ENCODE results near the gene TUBB6. TPM values are rescaled to one million over a fixed set of nuclear protein-coding genes. Genes with fewer than 3 reads are reported as not detected.

TUBB6 gene
- total RNA-seq, 5 donors from 2014 or later (not counting 1 experiment from before 2014, with no cell fraction given), result 0.40 to 4.9 (median 0.96) TPM

DNA sequence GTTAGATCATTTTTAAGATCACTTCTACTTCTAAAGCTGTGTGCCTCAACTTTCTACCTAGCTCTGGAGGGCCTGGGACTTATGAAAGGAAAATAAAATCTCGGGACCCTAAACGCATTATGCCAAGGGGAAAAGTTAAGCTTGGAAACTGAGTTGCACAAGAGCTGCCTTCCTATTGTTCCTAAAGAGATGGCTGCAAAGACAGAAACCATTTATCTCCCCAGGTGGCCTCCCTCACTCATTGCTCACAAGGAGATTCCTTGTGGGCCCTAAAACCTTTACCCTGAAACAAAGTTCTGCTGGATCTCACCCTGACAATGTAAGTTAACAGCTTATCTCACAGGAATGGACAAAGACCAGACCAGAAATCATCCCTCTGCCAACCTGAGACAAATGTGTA is 26.8 kb downstream of the TUBB6 start:
- H3K9me3 Mint-ChIP-seq, result no peaks in the 10 kb centered on the region
- H3K36me3 Mint-ChIP-seq, result peaks cover 43% of the 10 kb centered on the region
- no peak for DNase-seq
- POLR2A ChIA-PET, result no interaction called here
- WGBS (ENCODE audit: insufficient coverage), result no CpG with 5 or more reads among the region's 2 CpGs
- Histone ChIP-seq H3K27ac (ENCODE audit: low read length) (no peak overlapping the region), H3K9me3 (no peaks in the 10 kb centered on the region), H3K4me1 (ENCODE audit: control insufficient read depth in 1 of 2, extremely low read depth in 1 of 2, insufficient read depth in 2 of 2, low read length in 2 of 2) (no peaks in the 10 kb centered on the region), H3K27me3 (replicated peaks in 1 of 2; ENCODE audit: control insufficient read depth in 2 of 2, extremely low read depth in 1 of 2, insufficient read depth in 2 of 2, low read length in 1 of 2) (no peaks in the 10 kb centered on the region), H3K36me3 (ENCODE audit: control insufficient read depth in 2 of 2, extremely low read depth in 1 of 2, insufficient read depth in 1 of 2, low read length in 1 of 2) (peaks cover 2 to 40% of the 10 kb centered on the region in 2 donors), H3K4me3 (ENCODE audit: control insufficient read depth in 1 of 2, extremely low read depth in 1 of 2, low read length in 1 of 2) (no peak overlapping the region)
- no peak for ATAC-seq (replicated peaks in 1 of 4)
- H3K4me3 Mint-ChIP-seq, result no peak overlapping the region
- no peaks in the 10 kb centered on the region for H3K27me3 Mint-ChIP-seq
- no peak overlapping the region for H3K27ac Mint-ChIP-seq
- no peaks in the 10 kb centered on the region for H3K4me1 Mint-ChIP-seq
- CTCF ChIA-PET, result no interaction called here

- no peaks in the 10 kb centered on the region for H3K27me3 Mint-ChIP-seq
- Histone ChIP-seq H3K9me3 (no peaks in the 10 kb centered on the region), H3K4me1 (ENCODE audit: control insufficient read depth in 1 of 2, extremely low read depth in 1 of 2, insufficient read depth in 2 of 2, low read length in 2 of 2) (no peaks in the 10 kb centered on the region), H3K27me3 (replicated peaks in 1 of 2; ENCODE audit: control insufficient read depth in 2 of 2, extremely low read depth in 1 of 2, insufficient read depth in 2 of 2, low read length in 1 of 2) (no peaks in the 10 kb centered on the region), H3K4me3 (ENCODE audit: control insufficient read depth in 1 of 2, extremely low read depth in 1 of 2, low read length in 1 of 2) (no peak overlapping the region), H3K36me3 (ENCODE audit: control insufficient read depth in 2 of 2, extremely low read depth in 1 of 2, insufficient read depth in 1 of 2, low read length in 1 of 2) (peaks cover 2 to 44% of the 10 kb centered on the region in 2 donors), H3K27ac (ENCODE audit: low read length) (no peak overlapping the region)
- POLR2A ChIA-PET, result no interaction called here
- WGBS (ENCODE audit: insufficient coverage), result 100% methylated on average over 2 of the region's 7 CpGs
- H3K27ac Mint-ChIP-seq, result no peak overlapping the region
- peaks cover 47% of the 10 kb centered on the region for H3K36me3 Mint-ChIP-seq
- no peaks in the 10 kb centered on the region for H3K4me1 Mint-ChIP-seq
- ATAC-seq (replicated peaks in 1 of 4) (no peak), DNase-seq (no peak)
- CTCF ChIA-PET, result no interaction called here
- no peaks in the 10 kb centered on the region for H3K9me3 Mint-ChIP-seq
- H3K4me3 Mint-ChIP-seq, result no peak overlapping the region
Observed at GRCh38 chr18:12335503-12335902, 27.5 kb downstream of the TUBB6 start.

- no peak for ATAC-seq (replicated peaks in 1 of 4)
- H3K4me3 Mint-ChIP-seq, result no peak overlapping the region
- Histone ChIP-seq H3K4me3 (ENCODE audit: control insufficient read depth in 1 of 2, extremely low read depth in 1 of 2, low read length in 1 of 2) (no peak overlapping the region), H3K27ac (ENCODE audit: low read length) (no peak overlapping the region), H3K4me1 (ENCODE audit: control insufficient read depth in 1 of 2, extremely low read depth in 1 of 2, insufficient read depth in 2 of 2, low read length in 2 of 2) (no peaks in the 10 kb centered on the region), H3K36me3 (ENCODE audit: control insufficient read depth in 2 of 2, extremely low read depth in 1 of 2, insufficient read depth in 1 of 2, low read length in 1 of 2) (peaks cover 2 to 46% of the 10 kb centered on the region in 2 donors), H3K9me3 (no peaks in the 10 kb centered on the region), H3K27me3 (replicated peaks in 1 of 2; ENCODE audit: control insufficient read depth in 2 of 2, extremely low read depth in 1 of 2, insufficient read depth in 2 of 2, low read length in 1 of 2) (no peaks in the 10 kb centered on the region)
- ChIA-PET CTCF (interaction anchor here in 1 of 2 donors (0.7 kb wide), 1 partner anchor 8 kb away, joined by 3 read pairs; no protein-coding TSS in a partner anchor), POLR2A (no interaction called here)
- no peak overlapping the region for H3K27ac Mint-ChIP-seq
- peaks cover 45% of the 10 kb centered on the region for H3K36me3 Mint-ChIP-seq
- no peaks in the 10 kb centered on the region for H3K4me1 Mint-ChIP-seq
- DNase-seq, result no peak
- WGBS (ENCODE audit: insufficient coverage), result 100% methylated on average over 2 of the region's 2 CpGs
- H3K9me3 Mint-ChIP-seq, result no peaks in the 10 kb centered on the region
- H3K27me3 Mint-ChIP-seq, result no peaks in the 10 kb centered on the region
Observed at GRCh38 chr18:12336171-12336613, 28.2 kb downstream of the TUBB6 start.

- Mint-ChIP-seq H3K4me1 (no peaks in the 10 kb centered on the region), H3K4me3 (no peak overlapping the region), H3K36me3 (peaks cover 44% of the 10 kb centered on the region), H3K9me3 (no peaks in the 10 kb centered on the region), H3K27ac (no peak overlapping the region), H3K27me3 (no peaks in the 10 kb centered on the region)
- 100% methylated on average over 5 of the region's 6 CpGs for WGBS (ENCODE audit: insufficient coverage)
- no peaks in the 10 kb centered on the region for H3K27me3 ChIP-seq (replicated peaks in 1 of 2; ENCODE audit: control insufficient read depth in 2 of 2, extremely low read depth in 1 of 2, insufficient read depth in 2 of 2, low read length in 1 of 2)
- H3K4me3 ChIP-seq (ENCODE audit: control insufficient read depth in 1 of 2, extremely low read depth in 1 of 2, low read length in 1 of 2), result no peak overlapping the region
- CTCF ChIA-PET, result interaction anchor here in 1 of 2 donors (0.7 kb wide), 1 partner anchor 9 kb away, joined by 3 read pairs; no protein-coding TSS in a partner anchor
- peaks cover 2 to 48% of the 10 kb centered on the region in 2 donors for H3K36me3 ChIP-seq (ENCODE audit: control insufficient read depth in 2 of 2, extremely low read depth in 1 of 2, insufficient read depth in 1 of 2, low read length in 1 of 2)
- H3K27ac ChIP-seq (ENCODE audit: low read length), result no peak overlapping the region
- ATAC-seq (replicated peaks in 1 of 4) (no peak), DNase-seq (no peak)
- no peaks in the 10 kb centered on the region for H3K4me1 ChIP-seq (ENCODE audit: control insufficient read depth in 1 of 2, extremely low read depth in 1 of 2, insufficient read depth in 2 of 2, low read length in 2 of 2)
- H3K9me3 ChIP-seq, result no peaks in the 10 kb centered on the region
- POLR2A ChIA-PET, result no interaction called here
Observed at GRCh38 chr18:12336887-12337286, 28.8 kb downstream of the TUBB6 start.

DNA sequence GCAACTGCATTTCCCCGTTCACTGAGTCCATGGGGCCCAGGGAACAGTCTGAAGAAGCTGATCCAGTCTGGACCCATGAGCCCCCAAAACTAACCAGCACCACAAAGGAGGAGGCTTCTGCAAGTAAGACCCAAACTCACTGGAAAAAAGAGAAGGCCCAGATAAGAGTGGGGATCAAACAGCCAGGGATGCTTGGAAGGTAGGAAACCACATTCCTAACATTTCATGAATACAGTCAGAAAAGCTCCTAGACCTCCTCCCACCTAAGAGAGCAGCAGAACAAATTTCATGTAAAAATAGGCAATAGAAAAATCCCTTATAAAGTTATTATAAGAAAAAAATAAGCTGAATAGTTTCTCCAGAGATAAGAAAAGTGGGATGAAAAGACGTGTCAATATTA is 30.3 kb downstream of the TUBB6 start:
- no peak overlapping the region for H3K4me3 Mint-ChIP-seq
- H3K4me1 Mint-ChIP-seq, result no peaks in the 10 kb centered on the region
- POLR2A ChIA-PET, result no interaction called here
- Histone ChIP-seq H3K27ac (ENCODE audit: low read length) (no peak overlapping the region), H3K4me3 (ENCODE audit: control insufficient read depth in 1 of 2, extremely low read depth in 1 of 2, low read length in 1 of 2) (no peak overlapping the region), H3K27me3 (replicated peaks in 1 of 2; ENCODE audit: control insufficient read depth in 2 of 2, extremely low read depth in 1 of 2, insufficient read depth in 2 of 2, low read length in 1 of 2) (no peaks in the 10 kb centered on the region), H3K9me3 (no peaks in the 10 kb centered on the region), H3K4me1 (ENCODE audit: control insufficient read depth in 1 of 2, extremely low read depth in 1 of 2, insufficient read depth in 2 of 2, low read length in 2 of 2) (no peaks in the 10 kb centered on the region), H3K36me3 (ENCODE audit: control insufficient read depth in 2 of 2, extremely low read depth in 1 of 2, insufficient read depth in 1 of 2, low read length in 1 of 2) (peaks cover 5 to 57% of the 10 kb centered on the region in 2 donors)
- CTCF ChIA-PET, result interaction anchor here (0.6 kb wide), 2 partner anchors 37 to 295 kb away, joined by 3 read pairs; no protein-coding TSS in a partner anchor
- no peaks in the 10 kb centered on the region for H3K27me3 Mint-ChIP-seq
- peaks cover 56% of the 10 kb centered on the region for H3K36me3 Mint-ChIP-seq
- ATAC-seq (replicated peaks in 1 of 4) (no peak), DNase-seq (no peak)
- WGBS (ENCODE audit: insufficient coverage), result 100% methylated on average over 1 of the region's 2 CpGs
- H3K9me3 Mint-ChIP-seq, result no peaks in the 10 kb centered on the region
- no peak overlapping the region for H3K27ac Mint-ChIP-seq

- H3K9me3 Mint-ChIP-seq, result no peaks in the 10 kb centered on the region
- Histone ChIP-seq H3K36me3 (ENCODE audit: control insufficient read depth in 2 of 2, extremely low read depth in 1 of 2, insufficient read depth in 1 of 2, low read length in 1 of 2) (peaks cover 23 to 60% of the 10 kb centered on the region in 2 donors), H3K9me3 (no peaks in the 10 kb centered on the region), H3K4me3 (ENCODE audit: control insufficient read depth in 1 of 2, extremely low read depth in 1 of 2, low read length in 1 of 2) (no peak overlapping the region), H3K27ac (ENCODE audit: low read length) (no peak overlapping the region), H3K4me1 (ENCODE audit: control insufficient read depth in 1 of 2, extremely low read depth in 1 of 2, insufficient read depth in 2 of 2, low read length in 2 of 2) (no peaks in the 10 kb centered on the region), H3K27me3 (replicated peaks in 1 of 2; ENCODE audit: control insufficient read depth in 2 of 2, extremely low read depth in 1 of 2, insufficient read depth in 2 of 2, low read length in 1 of 2) (no peaks in the 10 kb centered on the region)
- ChIA-PET POLR2A (no interaction called here), CTCF (interaction anchor here in 1 of 2 donors (0.6 kb wide), 1 partner anchor 327 kb away, joined by 8 read pairs; no protein-coding TSS in a partner anchor)
- no peak for ATAC-seq (replicated peaks in 1 of 4)
- no peak overlapping the region for H3K27ac Mint-ChIP-seq
- H3K4me3 Mint-ChIP-seq, result no peak overlapping the region
- WGBS (ENCODE audit: insufficient coverage), result 100% methylated on average over 2 of the region's 5 CpGs
- DNase-seq, result no peak
- H3K36me3 Mint-ChIP-seq, result peaks cover 49% of the 10 kb centered on the region
- H3K27me3 Mint-ChIP-seq, result no peaks in the 10 kb centered on the region
- peaks cover 0 to 2% (median 0%) of the 10 kb centered on the region in 3 donors for H3K4me1 Mint-ChIP-seq
Observed at GRCh38 chr18:12340945-12341660, 33.1 kb downstream of the TUBB6 start.

Data from T-cell (primary cell).